ENCODE data around the gene BBS9.

DNA sequence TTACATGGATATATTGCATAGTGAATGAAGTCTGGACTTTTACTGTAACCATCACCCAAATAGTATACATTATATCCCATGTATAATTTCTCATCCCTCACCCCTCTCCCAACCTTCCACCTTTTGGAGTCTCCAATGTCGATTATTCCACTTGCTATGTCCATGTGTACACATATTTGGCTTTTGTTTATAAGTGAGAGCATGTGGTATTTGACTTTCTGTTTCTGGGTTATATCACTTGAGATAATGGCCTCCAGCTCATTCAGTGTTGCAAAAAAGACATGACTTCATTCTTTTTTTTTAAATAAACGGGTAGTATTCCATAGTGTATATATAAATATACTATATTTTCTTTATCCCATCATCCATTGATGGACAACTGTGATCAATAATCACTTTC is 487.4 kb downstream of the BBS9 start:
- TF ChIP-seq, protein P1, sequence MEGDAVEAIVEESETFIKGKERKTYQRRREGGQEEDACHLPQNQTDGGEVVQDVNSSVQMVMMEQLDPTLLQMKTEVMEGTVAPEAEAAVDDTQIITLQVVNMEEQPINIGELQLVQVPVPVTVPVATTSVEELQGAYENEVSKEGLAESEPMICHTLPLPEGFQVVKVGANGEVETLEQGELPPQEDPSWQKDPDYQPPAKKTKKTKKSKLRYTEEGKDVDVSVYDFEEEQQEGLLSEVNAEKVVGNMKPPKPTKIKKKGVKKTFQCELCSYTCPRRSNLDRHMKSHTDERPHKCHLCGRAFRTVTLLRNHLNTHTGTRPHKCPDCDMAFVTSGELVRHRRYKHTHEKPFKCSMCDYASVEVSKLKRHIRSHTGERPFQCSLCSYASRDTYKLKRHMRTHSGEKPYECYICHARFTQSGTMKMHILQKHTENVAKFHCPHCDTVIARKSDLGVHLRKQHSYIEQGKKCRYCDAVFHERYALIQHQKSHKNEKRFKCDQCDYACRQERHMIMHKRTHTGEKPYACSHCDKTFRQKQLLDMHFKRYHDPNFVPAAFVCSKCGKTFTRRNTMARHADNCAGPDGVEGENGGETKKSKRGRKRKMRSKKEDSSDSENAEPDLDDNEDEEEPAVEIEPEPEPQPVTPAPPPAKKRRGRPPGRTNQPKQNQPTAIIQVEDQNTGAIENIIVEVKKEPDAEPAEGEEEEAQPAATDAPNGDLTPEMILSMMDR (conservative IDR thresholded peaks at IDR 0.05; ENCODE audit: low read depth, low read length): no peak
- TF ChIP-seq BHLHE40 (IDR thresholded peaks at IDR 0.05; ENCODE audit: low read depth, low read length): no peak
- no peak for TF ChIP-seq RFX5 (IDR thresholded peaks at IDR 0.05; ENCODE audit: low read depth, low read length)
- TF ChIP-seq, protein P2, sequence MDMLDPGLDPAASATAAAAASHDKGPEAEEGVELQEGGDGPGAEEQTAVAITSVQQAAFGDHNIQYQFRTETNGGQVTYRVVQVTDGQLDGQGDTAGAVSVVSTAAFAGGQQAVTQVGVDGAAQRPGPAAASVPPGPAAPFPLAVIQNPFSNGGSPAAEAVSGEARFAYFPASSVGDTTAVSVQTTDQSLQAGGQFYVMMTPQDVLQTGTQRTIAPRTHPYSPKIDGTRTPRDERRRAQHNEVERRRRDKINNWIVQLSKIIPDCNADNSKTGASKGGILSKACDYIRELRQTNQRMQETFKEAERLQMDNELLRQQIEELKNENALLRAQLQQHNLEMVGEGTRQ (IDR thresholded peaks at IDR 0.05; ENCODE audit: low read depth, low read length): no peak
- TF ChIP-seq CHD1 (IDR thresholded peaks at IDR 0.05; ENCODE audit: low read depth, low read length): no peak
- no peak for TF ChIP-seq MAZ (IDR thresholded peaks at IDR 0.05; ENCODE audit: borderline replicate concordance, low read depth, low read length)
- TF ChIP-seq POLR2A (IDR thresholded peaks at IDR 0.05; ENCODE audit: low read depth, low read length): no peak
- no peak for TF ChIP-seq MXI1 (IDR thresholded peaks at IDR 0.05; ENCODE audit: borderline replicate concordance, low read depth, low read length)
- no peak for TF ChIP-seq RAD21 (IDR thresholded peaks at IDR 0.05; ENCODE audit: low read length)
- TF ChIP-seq, protein P3, sequence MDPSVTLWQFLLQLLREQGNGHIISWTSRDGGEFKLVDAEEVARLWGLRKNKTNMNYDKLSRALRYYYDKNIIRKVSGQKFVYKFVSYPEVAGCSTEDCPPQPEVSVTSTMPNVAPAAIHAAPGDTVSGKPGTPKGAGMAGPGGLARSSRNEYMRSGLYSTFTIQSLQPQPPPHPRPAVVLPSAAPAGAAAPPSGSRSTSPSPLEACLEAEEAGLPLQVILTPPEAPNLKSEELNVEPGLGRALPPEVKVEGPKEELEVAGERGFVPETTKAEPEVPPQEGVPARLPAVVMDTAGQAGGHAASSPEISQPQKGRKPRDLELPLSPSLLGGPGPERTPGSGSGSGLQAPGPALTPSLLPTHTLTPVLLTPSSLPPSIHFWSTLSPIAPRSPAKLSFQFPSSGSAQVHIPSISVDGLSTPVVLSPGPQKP (IDR thresholded peaks at IDR 0.05; ENCODE audit: borderline replicate concordance, low read depth, low read length): no peak
- TF ChIP-seq MAFK (IDR thresholded peaks at IDR 0.05; ENCODE audit: low read depth, low read length): no peak
- TF ChIP-seq FOS (IDR thresholded peaks at IDR 0.05; ENCODE audit: low read depth, low read length): no peak
- no peak for TF ChIP-seq NFE2L2 (IDR thresholded peaks at IDR 0.05; ENCODE audit: low read depth, low read length)
